Activated T-cell treated with anti-CD3 and anti-CD28 coated beads for 48 hours (primary cell): Measurements from ENCODE around the gene TNFRSF19.

ENCODE experiments used
- DNase-seq: peaks from one replicate; pipeline ENCODE4 v3.0.0-alpha.2; 2020; ENCODE audit warnings: low read depth

Gene TNFRSF19

GRCh38 chr13:23686948-23687347 is 116.7 kb downstream of the TNFRSF19 start:
- no peak for DNase-seq

DNA sequence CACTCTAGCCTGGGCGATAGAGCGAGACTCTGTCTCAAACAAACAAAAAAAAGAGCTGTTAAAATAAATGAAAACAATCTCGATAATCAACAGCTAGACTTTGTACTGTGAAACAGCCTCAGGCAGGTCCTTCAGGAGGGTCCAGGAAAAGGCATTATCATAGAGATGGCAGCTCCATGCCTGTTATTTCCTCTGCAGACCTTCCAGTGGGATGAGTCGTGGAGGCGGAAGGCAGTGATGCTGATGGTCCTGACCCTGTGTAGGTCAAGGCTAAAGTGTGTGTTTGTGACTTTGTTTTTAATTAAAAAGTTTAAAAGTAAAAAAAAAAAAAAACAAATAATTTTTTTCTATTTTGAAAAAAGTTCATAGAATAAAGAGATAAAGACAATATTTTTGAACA is 117.4 kb downstream of the TNFRSF19 start:
- DNase-seq: no peak

GRCh38 chr13:23688336-23688735 is 118.1 kb downstream of the TNFRSF19 start:
- DNase-seq: no peak

- DNase-seq: no peak
These were observed 120.5 kb downstream of the TNFRSF19 start for GRCh38 chr13:23690668-23691067.

DNA sequence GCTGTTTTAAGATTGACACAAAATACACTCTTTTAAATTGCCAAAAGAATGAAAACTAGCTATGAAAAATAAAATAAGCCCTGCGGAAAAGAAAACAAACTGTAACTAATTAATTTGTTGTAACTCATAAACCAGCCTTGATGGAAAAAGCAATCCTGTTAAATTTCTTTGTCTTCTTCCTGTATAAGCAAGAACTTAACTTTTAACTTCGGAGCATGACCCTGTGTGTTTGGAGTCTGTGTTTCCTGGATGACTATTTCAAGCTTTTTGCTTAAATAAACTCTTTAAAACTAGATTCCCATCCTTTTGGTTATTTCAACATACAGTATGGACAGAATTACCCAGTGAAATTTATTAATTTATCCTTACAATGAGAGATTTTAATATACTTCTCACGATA is 122.6 kb downstream of the TNFRSF19 start:
- DNase-seq: no peak

DNA sequence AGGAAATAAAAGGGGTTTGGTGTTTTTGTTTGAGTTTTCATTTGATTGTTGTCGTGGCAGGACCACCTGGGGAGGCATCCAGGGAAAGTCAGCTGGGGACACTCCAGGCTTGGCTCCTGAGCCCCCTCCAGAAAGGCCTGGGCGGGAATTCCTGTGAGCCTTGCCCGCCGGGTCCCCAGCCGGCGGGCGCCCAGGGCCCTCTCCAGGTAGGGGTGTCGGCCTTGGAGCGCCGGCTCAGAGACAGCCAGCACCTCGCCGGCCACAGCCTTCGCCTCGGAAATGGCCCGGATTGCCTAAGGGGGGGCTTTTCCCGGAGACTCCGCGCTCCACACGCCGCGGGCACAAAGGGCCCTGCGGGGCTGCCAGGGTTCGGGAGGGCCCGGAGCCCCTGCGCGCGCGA is 125.0 kb downstream of the TNFRSF19 start:
- no peak for DNase-seq

- DNase-seq: peak; percentile 38
These were observed 125.7 kb downstream of the TNFRSF19 start for GRCh38 chr13:23695711-23696464.

DNA sequence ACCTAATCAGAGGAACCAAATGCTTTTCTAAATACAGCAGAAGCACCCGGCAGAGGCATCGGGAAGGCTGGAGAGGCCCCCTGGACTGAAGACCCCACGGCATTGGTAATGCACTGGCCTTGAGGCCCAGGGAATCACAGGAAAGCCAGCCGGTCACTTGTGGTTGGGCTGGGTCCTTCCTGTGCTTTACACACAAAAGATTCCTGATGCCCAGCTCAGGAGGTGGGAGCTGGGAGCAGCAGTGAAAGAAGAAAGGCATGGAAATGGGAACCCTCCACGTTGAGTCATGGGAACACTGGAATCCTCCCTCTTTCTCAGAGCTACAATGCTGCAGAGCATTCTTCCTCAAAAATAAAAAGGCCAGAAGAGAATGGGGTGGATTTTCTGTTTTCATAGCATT is 126.4 kb downstream of the TNFRSF19 start:
- no peak for DNase-seq

GRCh38 chr13:23697772-23698313 is 127.6 kb downstream of the TNFRSF19 start:
- no peak for DNase-seq

GRCh38 chr13:23699271-23699670 is 129.1 kb downstream of the TNFRSF19 start:
- no peak for DNase-seq

DNA sequence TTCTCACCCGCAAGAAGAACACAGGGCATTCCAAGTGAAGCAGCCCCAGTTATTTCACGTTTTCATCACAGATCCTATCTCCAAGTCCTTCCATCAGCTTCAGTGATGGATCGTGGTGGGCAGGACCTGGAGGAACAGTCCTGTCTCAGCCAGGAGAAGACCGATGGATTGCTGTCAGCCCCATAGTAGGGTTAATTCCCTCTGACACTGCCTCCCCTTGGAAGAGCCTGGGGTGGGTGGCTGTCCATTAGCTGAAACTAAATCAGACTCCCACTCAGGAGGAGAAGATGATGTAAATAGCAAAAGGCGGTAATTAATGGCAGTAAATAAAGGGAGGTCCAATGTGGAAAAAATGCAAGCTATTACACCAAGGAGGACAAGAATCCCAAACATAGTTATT is 131.0 kb downstream of the TNFRSF19 start:
- DNase-seq: no peak

DNA sequence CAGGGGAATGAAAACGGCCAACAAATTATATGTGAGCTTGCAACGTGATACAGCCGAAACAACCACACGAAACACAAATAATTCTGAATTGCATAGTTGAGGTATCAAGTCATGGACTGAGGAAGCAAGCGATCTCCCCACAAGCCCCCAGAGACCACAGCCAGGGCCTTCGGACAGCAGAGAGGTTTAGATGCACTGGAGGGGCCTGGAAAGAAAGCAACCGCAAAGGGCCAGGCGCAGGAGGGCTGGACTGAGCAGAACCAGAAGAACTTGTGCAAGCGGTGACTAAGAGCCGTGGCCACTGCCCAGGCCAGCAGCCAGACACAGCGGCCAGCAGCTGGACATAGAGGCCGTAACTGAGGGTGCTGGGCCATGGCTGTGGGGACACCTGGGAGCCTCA is 131.4 kb downstream of the TNFRSF19 start:
- no peak for DNase-seq

DNA sequence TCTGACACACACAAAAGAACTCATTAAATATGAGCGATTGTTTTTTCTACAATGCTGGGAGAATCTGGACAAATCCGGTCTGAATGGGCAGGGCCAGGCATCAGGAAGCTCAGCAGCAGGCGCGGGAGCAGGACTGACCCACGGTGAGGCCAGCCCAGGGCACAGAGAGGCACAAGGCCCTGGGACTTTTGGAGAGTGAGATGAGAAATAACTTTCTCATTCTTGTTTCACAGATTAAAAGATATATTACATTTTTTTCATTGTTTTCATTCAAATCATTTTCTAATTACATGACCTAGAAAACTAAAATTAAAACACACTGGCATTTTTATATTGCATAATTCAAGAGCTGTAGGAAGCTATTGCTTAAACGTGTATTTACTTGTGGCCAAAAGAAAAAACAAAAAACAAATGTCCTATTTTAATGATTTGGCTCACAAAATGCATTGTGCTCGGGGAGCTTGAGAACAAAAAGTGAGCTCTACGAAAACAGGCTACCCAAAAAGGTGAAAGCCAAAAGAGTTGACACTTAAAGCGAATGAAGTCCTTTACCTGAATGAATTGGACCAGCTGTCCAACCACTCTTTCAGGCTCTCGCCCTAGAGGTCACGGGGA is 133.1 kb downstream of the TNFRSF19 start:
- DNase-seq: no peak

- DNase-seq: no peak
These were observed 135.4 kb downstream of the TNFRSF19 start for GRCh38 chr13:23705583-23705982.

DNA sequence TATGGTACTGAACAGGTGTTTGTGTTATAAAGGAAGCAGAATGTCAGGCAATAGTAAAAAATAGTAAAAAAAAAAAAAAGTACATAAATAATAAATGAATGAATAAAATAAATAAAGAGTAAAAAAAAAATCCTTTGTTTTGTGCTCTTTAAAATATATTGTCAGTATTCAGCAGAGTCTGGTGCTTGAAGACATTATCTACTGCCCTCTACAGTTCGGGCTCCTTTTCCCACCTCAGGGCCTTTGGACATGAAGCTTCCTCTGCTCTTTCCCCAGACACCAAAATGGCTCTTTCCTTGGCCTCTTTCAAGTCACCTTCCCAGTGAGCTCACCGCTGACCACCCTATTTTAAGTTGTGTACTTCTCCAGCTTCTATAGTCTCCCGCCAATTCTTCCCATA is 137.5 kb downstream of the TNFRSF19 start:
- DNase-seq: no peak

GRCh38 chr13:23709536-23709935 is 139.3 kb downstream of the TNFRSF19 start:
- DNase-seq: no peak

DNA sequence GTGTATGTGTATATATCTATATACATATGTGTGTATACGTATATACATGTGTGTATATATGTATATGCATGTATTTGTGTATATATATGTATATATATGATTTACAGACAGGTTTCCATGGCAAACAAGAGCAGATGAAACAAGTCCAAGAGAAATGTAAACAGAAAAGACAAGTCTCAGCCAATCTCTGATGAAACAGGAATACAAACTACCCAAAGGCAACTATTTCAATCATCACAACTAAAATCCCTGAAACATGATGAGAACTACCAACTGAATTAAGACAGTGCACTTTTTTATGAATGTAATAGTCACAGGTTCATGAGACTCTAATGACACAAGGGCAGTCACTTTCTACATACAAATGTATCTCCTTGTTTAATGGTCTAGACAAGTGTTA is 140.2 kb downstream of the TNFRSF19 start:
- DNase-seq: no peak

GRCh38 chr13:23711355-23711754 is 141.1 kb downstream of the TNFRSF19 start:
- no peak for DNase-seq

DNA sequence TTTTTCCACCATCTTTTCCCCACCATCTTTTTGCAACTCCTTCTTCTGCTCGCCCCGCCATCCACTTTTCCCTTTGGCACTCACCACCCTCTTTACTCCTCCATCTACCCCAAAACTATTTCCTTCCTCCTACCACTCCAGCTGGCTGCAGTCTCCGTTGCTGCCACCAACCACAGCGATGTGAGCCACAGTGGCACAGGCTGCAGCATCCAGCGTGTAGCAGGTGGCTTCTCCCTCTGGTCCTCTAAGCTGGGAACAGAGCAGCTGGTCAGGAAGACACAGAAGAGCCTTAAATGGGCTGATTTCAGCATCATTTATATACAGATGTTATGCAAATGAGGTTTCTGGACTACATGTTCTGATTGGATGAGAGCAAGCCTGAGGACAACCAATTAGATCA is 144.5 kb downstream of the TNFRSF19 start:
- DNase-seq: no peak

- no peak for DNase-seq
These were observed 145.0 kb downstream of the TNFRSF19 start for GRCh38 chr13:23715092-23715761.

DNA sequence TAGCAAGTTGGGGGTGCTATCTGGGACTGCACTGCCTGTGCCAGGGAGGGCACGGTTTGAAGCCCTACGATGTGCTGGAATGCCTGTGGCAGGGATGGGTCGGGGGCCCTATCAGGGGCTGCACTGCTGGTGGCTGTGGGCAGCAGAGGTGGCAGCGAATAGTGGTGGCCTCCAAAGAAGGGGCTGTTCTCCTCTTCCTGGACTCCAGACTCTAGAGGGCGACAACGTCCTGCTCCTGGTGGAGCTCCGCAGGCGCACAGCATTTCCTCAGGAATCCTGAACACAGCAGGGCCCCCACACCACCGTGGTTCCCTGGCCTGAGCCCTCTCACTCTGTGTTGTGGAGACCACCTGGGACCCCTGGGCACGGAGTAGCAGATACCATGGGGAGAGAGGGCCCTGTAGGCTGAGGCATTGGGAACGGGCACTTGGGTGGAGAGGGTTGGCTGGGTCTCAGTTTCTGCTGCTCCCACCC is 145.6 kb downstream of the TNFRSF19 start:
- DNase-seq: no peak

DNA sequence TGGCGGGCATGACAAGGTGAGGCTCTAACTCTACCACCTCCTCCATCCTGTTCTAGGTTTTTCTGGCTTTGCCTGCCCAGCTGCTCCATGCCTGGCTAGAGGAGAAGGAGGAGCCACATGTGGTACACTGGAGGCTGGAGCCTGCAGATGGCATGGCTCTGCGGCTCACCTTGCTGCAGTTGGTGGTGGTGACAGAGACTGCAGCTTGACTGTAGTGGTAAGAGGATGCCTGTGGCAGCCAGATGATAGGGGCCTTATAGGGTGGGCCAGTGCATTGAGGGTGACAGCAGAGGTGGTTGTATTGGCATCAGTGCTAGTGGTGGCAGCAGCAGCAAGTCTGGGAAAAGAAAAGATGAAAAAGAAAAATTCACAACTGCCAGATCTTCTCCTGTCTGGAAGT is 146.2 kb downstream of the TNFRSF19 start:
- DNase-seq: no peak

- DNase-seq: no peak
These were observed 148.8 kb downstream of the TNFRSF19 start for GRCh38 chr13:23718996-23719395.
